Measurements from ENCODE around the gene GSS.

- TF ChIP-seq POLR2AphosphoS5 (IDR thresholded peaks at IDR 0.05; ENCODE audit: low read depth) (no peak), CTCF (IDR thresholded peaks at IDR 0.05; ENCODE audit: insufficient read depth, low read length) (no peak), REST (IDR thresholded peaks at IDR 0.05; ENCODE audit: insufficient replicate concordance, low read depth) (no peak), SPI1 (IDR thresholded peaks at IDR 0.05; ENCODE audit: borderline replicate concordance, low read depth) (no peak), GABPA (IDR thresholded peaks at IDR 0.05; ENCODE audit: low read depth) (no peak)
Observed at GRCh38 chr20:34915749-34916455, 39.7 kb downstream of the GSS start.
